ENCODE measurements around the gene SLC9A2.

DNA sequence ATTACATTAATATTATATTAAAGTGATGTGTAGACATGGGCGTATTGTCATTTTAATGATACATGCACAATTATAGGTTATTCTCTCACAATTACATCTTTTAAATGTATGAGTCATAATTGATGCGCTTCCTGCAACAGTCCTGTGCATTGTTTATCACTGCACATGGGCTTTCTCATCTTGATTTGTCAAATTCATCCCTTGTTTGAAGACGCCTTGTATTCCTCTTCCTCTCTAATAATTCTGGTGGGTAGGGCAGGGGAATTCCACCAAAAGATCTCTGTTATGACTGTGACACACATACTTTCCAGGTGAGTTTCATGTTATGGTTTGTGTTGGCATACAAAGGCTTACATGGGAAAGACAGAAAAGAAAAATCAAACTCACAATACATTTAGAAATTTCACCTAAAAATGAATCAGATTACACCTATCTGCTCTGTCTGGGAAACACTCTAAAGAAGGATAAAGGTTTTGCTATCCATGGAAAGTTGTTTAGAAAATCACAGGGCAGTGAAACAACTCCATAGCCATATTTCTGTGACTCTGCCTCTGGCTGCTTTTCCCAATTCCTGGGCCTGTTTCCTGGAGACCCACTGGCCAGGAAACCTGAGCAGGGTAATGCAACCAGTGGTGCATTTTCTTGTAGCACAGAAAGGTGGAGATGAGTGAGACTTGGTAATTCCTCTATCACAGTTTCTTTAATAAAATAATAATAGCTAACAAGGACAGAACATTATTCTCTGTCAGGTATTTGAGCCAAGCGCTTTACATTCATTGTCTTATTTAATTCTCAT, 13.2 kb downstream of the SLC9A2 start:
- TF ChIP-seq, protein P1, sequence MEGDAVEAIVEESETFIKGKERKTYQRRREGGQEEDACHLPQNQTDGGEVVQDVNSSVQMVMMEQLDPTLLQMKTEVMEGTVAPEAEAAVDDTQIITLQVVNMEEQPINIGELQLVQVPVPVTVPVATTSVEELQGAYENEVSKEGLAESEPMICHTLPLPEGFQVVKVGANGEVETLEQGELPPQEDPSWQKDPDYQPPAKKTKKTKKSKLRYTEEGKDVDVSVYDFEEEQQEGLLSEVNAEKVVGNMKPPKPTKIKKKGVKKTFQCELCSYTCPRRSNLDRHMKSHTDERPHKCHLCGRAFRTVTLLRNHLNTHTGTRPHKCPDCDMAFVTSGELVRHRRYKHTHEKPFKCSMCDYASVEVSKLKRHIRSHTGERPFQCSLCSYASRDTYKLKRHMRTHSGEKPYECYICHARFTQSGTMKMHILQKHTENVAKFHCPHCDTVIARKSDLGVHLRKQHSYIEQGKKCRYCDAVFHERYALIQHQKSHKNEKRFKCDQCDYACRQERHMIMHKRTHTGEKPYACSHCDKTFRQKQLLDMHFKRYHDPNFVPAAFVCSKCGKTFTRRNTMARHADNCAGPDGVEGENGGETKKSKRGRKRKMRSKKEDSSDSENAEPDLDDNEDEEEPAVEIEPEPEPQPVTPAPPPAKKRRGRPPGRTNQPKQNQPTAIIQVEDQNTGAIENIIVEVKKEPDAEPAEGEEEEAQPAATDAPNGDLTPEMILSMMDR (IDR thresholded peaks at IDR 0.05): no peak
- TF ChIP-seq POLR2A (IDR thresholded peaks at IDR 0.05; ENCODE audit: low read depth): no peak
- no peak for TF ChIP-seq EP300 (IDR thresholded peaks at IDR 0.05)
